Transverse colon (tissue), 3 donors: ENCODE data around the gene GABARAPL1.

Source experiments
- EP300 ChIP-seq: sonication (generic); formaldehyde crosslinking; IDR thresholded peaks from one replicate; pipeline ENCODE4 v1.6.1; 2017; ENCODE audit warnings: antibody characterized with exemption, low read depth
- POLR2A ChIP-seq: fragments of 450-650 bp; IDR thresholded peaks from one replicate; pipeline ENCODE4 v1.6.1; 2016; ENCODE audit warnings: antibody characterized with exemption, mild to moderate bottlenecking, moderate library complexity
- TF ChIP-seq, protein P1 (sequence below), 5 experiments: fragments of 200-600 bp in 3 of 5; fragments of 450-650 bp in 2 of 5; sonication (generic) in 3 of 5; IDR thresholded peaks; 1 replicate in 2 of 5; 2 replicates in 3 of 5; pipeline ENCODE4 v1.5.1; 2016 to 2017; ENCODE audit warnings: antibody characterized with exemption in 5 of 5, inconsistent platforms in 3 of 5, mild to moderate bottlenecking in 2 of 5, moderate library complexity in 1 of 5

DNA sequence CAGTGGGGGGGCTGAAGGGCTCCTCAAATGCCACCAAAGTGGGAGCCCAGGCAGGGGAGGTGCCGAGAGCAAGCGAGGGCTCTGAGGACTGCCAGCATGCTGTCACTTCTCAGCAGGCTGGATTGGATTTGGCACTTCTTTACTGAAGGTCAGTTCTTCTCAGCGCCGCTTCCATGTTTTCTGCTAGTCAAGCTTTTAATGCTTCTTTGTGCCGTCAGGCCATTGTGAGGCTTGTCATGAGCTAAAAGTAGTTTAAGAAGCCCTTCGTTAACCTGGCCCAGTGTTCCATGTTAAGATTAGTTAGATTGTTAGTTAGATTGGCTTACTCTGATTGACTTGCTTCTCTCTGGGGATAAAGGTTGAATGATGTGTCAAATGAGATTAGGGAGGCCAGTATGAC lies 13.4 kb downstream of the GABARAPL1 start:
- TF ChIP-seq, protein P1, sequence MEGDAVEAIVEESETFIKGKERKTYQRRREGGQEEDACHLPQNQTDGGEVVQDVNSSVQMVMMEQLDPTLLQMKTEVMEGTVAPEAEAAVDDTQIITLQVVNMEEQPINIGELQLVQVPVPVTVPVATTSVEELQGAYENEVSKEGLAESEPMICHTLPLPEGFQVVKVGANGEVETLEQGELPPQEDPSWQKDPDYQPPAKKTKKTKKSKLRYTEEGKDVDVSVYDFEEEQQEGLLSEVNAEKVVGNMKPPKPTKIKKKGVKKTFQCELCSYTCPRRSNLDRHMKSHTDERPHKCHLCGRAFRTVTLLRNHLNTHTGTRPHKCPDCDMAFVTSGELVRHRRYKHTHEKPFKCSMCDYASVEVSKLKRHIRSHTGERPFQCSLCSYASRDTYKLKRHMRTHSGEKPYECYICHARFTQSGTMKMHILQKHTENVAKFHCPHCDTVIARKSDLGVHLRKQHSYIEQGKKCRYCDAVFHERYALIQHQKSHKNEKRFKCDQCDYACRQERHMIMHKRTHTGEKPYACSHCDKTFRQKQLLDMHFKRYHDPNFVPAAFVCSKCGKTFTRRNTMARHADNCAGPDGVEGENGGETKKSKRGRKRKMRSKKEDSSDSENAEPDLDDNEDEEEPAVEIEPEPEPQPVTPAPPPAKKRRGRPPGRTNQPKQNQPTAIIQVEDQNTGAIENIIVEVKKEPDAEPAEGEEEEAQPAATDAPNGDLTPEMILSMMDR (IDR thresholded peaks at IDR 0.05) = no peak
- TF ChIP-seq POLR2A (no peak), EP300 (no peak)
